Transverse colon (tissue), 4 donors: ENCODE measurements around the gene NEK9.

Experiments
- CTCF ChIP-seq, 5 experiments: fragments of 200-600 bp in 3 of 5; fragments of 450-650 bp in 2 of 5; sonication (generic) in 3 of 5; IDR thresholded peaks; 1 replicate in 2 of 5; 2 replicates in 3 of 5; pipeline ENCODE4 v1.5.1; 2016 to 2017; ENCODE audit warnings: antibody characterized with exemption in 5 of 5, inconsistent platforms in 3 of 5, mild to moderate bottlenecking in 2 of 5, moderate library complexity in 1 of 5
- EP300 ChIP-seq: sonication (generic); formaldehyde crosslinking; IDR thresholded peaks from one replicate; pipeline ENCODE4 v1.6.1; 2017; ENCODE audit warnings: antibody characterized with exemption, low read depth
- POLR2A ChIP-seq: fragments of 450-650 bp; IDR thresholded peaks from one replicate; pipeline ENCODE4 v1.6.1; 2016; ENCODE audit warnings: antibody characterized with exemption, mild to moderate bottlenecking, moderate library complexity
- POLR2AphosphoS5 ChIP-seq, 3 donors: sonication (generic); formaldehyde crosslinking; IDR thresholded peaks; one replicate each; pipeline ENCODE4 v1.6.1; 2016; ENCODE audit warnings: antibody characterized with exemption in 3 of 3

- TF ChIP-seq CTCF (IDR thresholded peaks at IDR 0.05): no peak
- no peak for TF ChIP-seq POLR2AphosphoS5 (IDR thresholded peaks at IDR 0.05)
- TF ChIP-seq POLR2A: no peak
- no peak for TF ChIP-seq EP300
Measured at GRCh38 chr14:75060420-75060819, 66.4 kb downstream of the NEK9 start.
